ENCODE data around the gene ERVW-1.
A peak's percentile ranks its signal among the peaks of the same experiment; 100 is the strongest.
"Not testable (repeated sequence)": the region's sequence is repeated elsewhere in the genome, so short reads cannot be mapped to it uniquely, and the experiment has no call there.

ERVW-1 gene

DNA sequence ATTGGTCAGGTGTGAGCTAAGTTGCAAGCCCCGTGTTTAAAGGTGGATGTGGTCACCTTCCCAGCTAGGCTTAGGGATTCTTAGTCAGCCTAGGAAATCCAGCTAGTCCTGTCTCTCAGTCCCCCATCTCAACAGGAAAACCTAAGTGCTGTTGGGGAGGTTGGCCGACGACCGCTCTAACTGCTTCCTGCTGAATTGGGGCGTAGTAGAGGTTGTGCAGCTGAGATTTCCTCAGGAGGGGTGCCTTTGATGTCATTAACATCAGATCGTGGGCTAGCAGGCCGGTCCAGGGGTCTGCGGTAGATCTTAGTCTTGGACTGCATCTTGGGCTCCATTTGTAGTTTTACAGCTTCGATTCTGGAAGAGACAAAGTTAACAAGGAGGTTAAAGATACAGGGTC lies 9.2 kb downstream of the ERVW-1 start:
- DNase-seq = not testable (repeated sequence)

- DNase-seq = no peak
Measured at GRCh38 chr7:92466682-92467081, 11.1 kb downstream of the ERVW-1 start.

- DNase-seq = no peak
Measured at GRCh38 chr7:92464515-92464914, 13.2 kb downstream of the ERVW-1 start.

GRCh38 chr7:92462560-92462959 lies 15.2 kb downstream of the ERVW-1 start:
- no peak for DNase-seq

DNA sequence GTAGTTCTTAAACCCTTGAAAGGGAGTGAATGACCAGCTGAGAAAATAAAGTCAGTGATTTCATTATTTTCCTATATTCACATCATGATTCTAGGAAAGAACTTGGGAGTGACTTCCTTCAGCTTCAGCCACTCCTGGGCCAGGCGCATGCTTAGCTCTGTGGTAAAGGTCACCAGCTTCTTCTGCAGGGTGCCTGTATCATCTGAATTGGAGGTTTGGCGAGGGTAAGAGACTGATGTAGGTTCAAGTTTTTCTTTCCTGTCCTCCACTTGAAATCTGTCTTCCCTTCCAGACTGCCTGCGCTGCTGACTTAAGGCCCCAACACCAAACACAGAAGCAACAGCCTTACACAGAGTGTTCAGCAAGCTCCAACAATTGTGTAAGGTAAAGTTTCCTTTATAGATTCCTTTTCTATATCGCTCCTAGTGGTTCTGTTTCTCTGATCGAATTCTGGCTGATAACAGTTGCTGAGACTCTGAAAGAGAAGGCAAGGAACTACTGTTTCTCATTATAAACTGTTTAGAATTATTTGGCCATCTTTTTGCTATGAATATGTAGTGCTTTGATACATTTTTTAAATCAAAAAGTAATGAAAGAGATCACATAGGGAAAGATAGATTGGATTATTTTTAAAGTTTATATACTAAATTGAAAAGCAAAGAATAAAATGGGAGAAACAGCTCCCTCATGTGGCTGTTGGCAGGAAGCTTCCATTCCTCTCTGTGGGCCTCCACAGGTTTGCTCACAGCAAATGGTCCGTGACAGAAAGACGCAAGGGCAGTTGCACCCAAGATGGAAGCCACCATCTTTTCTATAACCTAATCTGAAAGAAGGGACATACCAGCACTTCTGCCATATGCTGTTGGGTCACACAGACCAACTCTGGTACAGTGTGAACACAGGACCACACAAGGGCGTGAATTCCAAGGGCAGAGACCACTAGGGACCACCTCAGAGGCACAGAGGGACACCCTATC lies 16.4 kb downstream of the ERVW-1 start:
- DNase-seq = peak; percentile 50

DNA sequence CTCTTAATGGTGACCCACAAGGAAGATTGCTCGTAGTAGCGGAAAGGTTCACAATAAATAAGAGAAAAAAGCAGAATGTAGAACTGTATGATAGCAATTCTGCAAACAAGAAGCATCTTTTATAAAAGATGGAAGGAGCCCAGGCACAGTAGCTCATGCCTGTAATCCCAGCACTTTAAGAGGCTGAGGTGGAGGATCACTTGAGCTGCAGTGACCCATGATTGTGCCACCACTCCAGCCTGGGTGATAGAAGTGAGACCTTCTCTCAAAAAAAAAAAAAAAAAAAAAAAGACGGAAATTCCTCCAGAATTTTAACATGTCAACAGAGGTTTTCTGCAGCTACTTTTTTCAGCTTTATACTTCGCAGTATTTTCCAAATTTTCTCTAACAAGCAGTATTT lies 17.2 kb downstream of the ERVW-1 start:
- DNase-seq = no peak

DNA sequence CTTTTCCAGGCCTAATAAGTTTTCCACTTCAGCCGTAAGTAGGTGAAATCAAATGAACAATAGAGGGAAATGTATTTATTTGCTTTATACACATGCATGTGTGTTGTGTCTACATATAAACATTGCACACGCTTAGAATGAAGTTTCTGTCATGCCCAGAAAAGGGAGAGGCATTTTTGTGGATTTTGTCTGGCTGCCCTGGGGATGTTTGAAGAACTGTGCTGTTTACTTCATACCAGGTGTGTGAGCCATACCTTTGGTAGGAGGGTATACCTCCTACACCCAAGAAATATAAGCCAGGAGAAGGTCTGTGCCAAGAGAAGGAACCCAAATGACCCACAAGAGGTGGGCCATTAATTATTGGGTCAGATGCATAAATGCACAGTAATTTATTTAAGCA lies 17.6 kb downstream of the ERVW-1 start:
- no peak for DNase-seq

- peak; percentile 18 for DNase-seq
Measured at GRCh38 chr7:92456236-92456635, 21.5 kb downstream of the ERVW-1 start.

DNA sequence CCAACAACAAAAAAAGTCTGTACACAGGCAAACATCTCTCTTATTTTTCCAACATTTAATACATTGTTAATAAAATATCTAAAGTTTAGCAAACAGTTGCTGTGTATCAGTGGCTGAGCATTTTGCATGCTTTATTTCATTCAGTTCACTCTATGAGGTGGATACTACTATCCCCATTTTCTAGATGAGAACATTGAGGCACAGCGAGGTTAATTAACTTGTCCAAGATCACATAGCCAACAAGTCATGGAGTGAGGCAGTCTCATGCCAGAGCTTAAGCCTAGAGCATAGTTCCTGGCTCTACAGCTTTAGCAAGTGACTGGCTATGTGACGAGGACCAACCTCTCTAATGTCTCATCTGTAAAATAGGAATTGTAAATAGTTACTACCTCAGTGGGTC lies 26.1 kb downstream of the ERVW-1 start:
- no peak for DNase-seq

- DNase-seq = peak; percentile 61
Measured at GRCh38 chr7:92448205-92448747, 29.5 kb downstream of the ERVW-1 start.

DNA sequence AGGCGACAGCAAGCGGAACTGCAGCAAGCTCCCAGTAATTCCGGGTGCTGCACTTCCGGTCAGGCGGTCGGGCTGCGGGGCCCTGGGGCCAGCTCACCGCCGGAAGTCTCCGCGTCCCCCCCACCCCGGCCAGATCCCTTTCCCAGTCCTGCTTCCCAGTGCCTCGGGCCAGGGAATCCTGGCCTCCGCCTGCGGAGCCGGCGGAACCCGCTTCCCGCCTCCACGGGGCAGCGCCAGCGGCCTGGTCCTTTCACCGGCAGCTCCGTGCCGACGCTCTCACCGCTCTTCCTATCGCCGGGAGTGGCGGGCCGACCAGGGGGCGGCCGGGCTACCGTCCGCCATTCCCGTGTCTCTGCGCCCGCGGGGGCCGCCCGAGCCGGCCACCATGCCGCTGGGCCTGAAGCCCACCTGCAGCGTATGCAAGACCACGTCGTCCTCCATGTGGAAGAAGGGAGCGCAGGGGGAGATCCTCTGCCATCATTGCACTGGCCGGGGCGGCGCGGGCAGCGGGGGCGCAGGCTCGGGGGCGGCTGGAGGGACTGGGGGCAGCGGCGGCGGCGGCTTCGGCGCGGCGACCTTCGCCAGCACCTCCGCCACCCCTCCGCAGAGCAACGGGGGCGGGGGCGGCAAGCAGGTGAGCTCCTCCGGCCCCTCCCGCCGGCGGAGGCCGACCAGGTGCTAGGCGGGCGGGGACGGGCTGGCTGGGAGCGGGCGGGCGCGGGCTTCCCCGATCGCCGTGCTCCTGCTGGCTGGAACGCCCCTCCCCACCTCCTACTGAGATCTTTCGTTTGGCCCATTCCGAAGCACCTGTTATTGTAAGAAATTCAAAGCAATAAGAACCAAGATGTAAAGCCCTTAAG lies 30.2 kb downstream of the ERVW-1 start, which contains the start of gene GATAD1:
Gene GATAD1 (plus strand): TSS at position 138 of the 860 bp plus-strand sequence. CDS start 248 bp downstream, at position 386.
- DNase-seq = peak; percentile 92

DNA sequence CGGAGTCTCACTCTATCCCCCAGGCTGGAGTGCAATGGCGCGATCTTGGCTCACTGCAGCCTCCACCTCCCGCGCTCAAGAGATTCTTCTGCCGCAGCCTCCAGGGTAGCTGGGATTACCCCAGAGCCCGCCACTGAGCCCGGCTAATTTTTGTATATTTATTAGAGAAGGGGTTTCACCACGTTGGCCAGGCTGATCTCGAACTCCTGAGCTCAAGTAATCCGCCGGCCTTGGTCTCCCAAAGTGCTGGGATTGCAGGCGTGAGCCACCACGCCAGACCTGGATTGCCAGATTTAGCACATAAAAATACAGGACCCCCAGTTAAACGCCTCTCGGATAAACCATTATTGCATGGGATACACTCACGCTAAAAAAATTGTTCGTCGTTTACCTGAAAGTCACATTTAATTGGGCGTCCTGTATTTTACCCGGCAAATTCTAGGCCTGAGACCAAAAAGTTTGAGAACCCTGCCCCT lies 30.8 kb downstream of the ERVW-1 start:
- DNase-seq = no peak

- not testable (repeated sequence) for DNase-seq
Measured at GRCh38 chr7:92442720-92443119, 35.0 kb downstream of the ERVW-1 start.

GRCh38 chr7:92437956-92438491 lies 39.7 kb downstream of the ERVW-1 start:
- DNase-seq = no peak

GRCh38 chr7:92436612-92437445 lies 40.9 kb downstream of the ERVW-1 start:
- no peak for DNase-seq

- DNase-seq = no peak
Measured at GRCh38 chr7:92435542-92435941, 42.2 kb downstream of the ERVW-1 start.

- no peak for DNase-seq
Measured at GRCh38 chr7:92433019-92433418, 44.7 kb downstream of the ERVW-1 start.

GRCh38 chr7:92432299-92432946 lies 45.3 kb downstream of the ERVW-1 start:
- DNase-seq = no peak

- no peak for DNase-seq
Measured at GRCh38 chr7:92427193-92427592, 50.6 kb downstream of the ERVW-1 start.

- no peak for DNase-seq
Measured at GRCh38 chr7:92425311-92425947, 52.3 kb downstream of the ERVW-1 start.

DNA sequence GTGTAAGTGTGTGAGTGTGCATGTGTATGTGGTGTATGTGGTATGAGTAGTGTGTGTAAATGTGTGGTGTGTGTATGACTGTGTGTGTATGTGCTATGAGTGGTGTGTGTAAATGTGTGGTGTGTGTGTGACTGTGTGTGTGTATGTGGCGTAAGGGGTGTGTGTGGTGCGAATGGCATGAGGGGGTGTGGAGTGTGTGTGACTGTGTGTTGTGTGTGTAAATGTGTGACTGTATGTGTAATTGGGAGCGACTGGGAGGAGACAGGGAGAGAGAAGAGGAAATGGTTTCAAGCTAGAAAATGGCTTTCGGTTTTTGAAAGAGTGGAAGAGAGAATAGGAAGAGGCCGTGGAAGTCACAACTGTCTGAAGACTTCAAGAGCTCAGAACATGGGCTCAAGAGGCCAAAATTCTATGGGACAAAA lies 54.0 kb downstream of the ERVW-1 start:
- no peak for DNase-seq

Measured in HCEC 1CT (cell line).